ENCODE results near the gene VGLL1.
A peak's percentile ranks its signal among the peaks of the same experiment; 100 is the strongest.

The VGLL1 gene

GRCh38 chrX:136531951-136532350 lies at the start of gene VGLL1:
Gene VGLL1 (plus strand): TSS chrX:136532215. CDS start chrX:136536021, 3,806 bp downstream.
- Histone ChIP-seq H3K27ac (no peak within 1 kb of the TSS), H3K4me3 (no peak within 1 kb of the TSS)
- TF ChIP-seq, protein P1, sequence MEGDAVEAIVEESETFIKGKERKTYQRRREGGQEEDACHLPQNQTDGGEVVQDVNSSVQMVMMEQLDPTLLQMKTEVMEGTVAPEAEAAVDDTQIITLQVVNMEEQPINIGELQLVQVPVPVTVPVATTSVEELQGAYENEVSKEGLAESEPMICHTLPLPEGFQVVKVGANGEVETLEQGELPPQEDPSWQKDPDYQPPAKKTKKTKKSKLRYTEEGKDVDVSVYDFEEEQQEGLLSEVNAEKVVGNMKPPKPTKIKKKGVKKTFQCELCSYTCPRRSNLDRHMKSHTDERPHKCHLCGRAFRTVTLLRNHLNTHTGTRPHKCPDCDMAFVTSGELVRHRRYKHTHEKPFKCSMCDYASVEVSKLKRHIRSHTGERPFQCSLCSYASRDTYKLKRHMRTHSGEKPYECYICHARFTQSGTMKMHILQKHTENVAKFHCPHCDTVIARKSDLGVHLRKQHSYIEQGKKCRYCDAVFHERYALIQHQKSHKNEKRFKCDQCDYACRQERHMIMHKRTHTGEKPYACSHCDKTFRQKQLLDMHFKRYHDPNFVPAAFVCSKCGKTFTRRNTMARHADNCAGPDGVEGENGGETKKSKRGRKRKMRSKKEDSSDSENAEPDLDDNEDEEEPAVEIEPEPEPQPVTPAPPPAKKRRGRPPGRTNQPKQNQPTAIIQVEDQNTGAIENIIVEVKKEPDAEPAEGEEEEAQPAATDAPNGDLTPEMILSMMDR (IDR thresholded peaks at IDR 0.05) = no peak
- no peak for DNase-seq (ENCODE audit: low spot score)

GRCh38 chrX:136487647-136488046 lies 44.4 kb upstream of the VGLL1 start, which contains the start of gene BRS3:
Gene BRS3 (plus strand): TSS chrX:136487947. CDS start chrX:136488115, 168 bp downstream.
- DNase-seq (ENCODE audit: low spot score) = no peak
- no peak within 1 kb of the TSS for H3K27ac ChIP-seq
- H3K4me3 ChIP-seq = no peak within 1 kb of the TSS
- TF ChIP-seq, protein P1 (IDR thresholded peaks at IDR 0.05) = no peak

DNA sequence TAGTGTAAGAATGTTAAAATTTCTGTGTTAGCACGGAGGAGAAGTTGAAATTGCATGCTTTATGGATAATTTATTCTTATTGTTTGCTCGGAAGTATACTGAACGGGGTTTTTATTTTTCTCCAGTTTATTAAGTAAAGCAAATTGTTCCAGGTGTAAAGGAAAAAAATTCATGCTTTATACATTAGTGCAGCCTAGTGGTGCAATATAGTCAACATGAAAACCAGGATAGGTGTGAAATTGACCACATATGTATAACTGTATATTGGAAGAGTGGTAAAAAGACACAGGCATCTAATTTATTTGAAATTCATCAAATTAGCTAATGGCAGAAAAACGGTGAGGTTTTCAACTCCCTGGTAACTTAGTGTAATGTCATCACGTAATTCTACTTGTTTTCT lies 43.3 kb upstream of the VGLL1 start:
- TF ChIP-seq, protein P1 (IDR thresholded peaks at IDR 0.05) = no peak
- DNase-seq (ENCODE audit: low spot score) = no peak
- no peak overlapping the region for H3K4me3 ChIP-seq
- no peak overlapping the region for H3K27ac ChIP-seq

DNA sequence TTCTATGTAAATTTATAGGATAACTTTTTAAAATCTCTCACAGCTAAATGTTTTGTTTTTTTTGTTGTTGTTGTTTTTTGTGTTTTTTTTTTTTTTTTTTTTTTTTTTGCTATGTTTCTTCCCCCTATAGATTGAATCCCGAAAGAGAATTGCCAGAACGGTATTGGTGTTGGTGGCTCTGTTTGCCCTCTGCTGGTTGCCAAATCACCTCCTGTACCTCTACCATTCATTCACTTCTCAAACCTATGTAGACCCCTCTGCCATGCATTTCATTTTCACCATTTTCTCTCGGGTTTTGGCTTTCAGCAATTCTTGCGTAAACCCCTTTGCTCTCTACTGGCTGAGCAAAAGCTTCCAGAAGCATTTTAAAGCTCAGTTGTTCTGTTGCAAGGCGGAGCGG lies 40.2 kb upstream of the VGLL1 start:
- DNase-seq (ENCODE audit: low spot score) = no peak
- Histone ChIP-seq H3K27ac (no peak overlapping the region), H3K4me3 (no peak overlapping the region)
- TF ChIP-seq, protein P1 (IDR thresholded peaks at IDR 0.05) = no peak

DNA sequence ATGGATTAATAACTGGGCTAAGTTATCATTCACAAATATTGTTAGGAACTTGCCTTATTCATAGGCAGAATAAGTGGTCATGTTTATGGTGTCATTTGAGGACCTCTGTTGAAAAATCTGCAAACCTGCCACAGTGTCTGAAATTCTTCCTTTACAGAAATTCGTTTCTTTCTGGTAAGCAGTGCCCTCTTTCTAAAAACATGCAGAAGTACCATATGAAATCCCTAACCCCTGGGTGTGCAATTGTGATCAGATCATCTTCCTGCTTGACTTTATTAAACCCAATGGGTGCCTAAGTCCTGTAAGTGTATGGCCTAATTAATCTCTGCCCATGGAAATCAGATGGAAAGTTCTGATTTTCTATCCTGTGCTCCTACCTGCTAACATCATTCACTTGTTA lies 39.0 kb upstream of the VGLL1 start:
- no peak overlapping the region for H3K27ac ChIP-seq

DNA sequence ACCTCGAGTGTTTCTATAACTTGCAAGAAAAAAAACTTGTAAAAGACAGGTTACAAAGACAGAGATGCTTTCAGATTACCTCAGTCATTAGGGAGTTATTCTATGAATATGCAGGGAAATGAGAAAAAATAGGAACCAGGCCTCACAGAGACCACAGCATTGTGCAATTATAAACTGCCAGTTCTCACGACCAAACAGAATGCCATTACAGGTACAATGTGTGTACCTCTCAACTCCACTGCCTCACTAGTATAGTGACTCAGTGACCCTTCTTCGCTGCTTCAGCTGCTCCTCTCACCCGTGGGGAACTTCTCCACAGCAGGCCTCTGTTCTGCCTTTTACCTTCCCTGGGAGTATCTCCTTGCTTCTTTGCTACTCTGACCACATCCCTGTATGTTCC lies 37.0 kb upstream of the VGLL1 start:
- TF ChIP-seq, protein P1 (IDR thresholded peaks at IDR 0.05) = no peak
- DNase-seq (ENCODE audit: low spot score) = no peak
- H3K27ac ChIP-seq = no peak overlapping the region
- no peak overlapping the region for H3K4me3 ChIP-seq

More for the DNA sequence above, 39.0 kb upstream of the VGLL1 start:
- H3K4me3 ChIP-seq = no peak overlapping the region
- TF ChIP-seq, protein P1 (IDR thresholded peaks at IDR 0.05) = no peak
- DNase-seq (ENCODE audit: low spot score) = no peak

DNA sequence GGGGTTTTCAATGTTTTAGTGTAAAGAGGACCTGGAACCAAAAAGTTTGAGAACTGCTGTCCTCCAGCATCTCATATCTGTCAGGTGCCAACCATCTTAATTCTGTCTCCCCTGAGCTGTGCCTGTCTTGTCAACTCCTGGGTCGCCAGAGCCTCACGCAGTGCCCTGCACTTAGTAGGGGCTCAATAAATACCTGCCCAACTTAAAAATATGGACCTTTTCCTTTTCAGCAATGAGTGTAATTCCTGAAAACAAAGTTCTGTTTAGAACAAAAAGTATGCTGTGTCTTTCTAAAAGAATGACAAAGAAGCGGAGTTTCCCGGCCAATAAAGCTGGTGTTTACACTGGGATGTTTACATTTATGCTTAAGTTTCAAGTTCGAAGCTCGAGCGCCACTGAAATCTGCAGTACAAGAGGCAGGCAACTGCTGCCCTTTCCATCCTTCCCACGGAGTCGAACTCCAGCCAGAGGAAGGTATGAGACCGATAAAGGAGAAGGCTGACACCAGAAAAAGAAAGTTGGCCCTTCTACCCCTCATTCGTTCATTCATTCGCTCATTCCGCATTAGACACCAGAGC lies 35.7 kb upstream of the VGLL1 start:
- TF ChIP-seq, protein P1 (IDR thresholded peaks at IDR 0.05) = no peak
- peak overlapping the region; percentile 90 to 96 for H3K27ac ChIP-seq
- H3K4me3 ChIP-seq = peak overlapping the region; percentile 76
- DNase-seq (ENCODE audit: low spot score) = peak; percentile 74
